ENCODE results near the gene DNAJC3.
"Not testable (repeated sequence)": the region's sequence is repeated elsewhere in the genome, so short reads cannot be mapped to it uniquely, and the experiment has no call there.

The DNAJC3 gene

DNA sequence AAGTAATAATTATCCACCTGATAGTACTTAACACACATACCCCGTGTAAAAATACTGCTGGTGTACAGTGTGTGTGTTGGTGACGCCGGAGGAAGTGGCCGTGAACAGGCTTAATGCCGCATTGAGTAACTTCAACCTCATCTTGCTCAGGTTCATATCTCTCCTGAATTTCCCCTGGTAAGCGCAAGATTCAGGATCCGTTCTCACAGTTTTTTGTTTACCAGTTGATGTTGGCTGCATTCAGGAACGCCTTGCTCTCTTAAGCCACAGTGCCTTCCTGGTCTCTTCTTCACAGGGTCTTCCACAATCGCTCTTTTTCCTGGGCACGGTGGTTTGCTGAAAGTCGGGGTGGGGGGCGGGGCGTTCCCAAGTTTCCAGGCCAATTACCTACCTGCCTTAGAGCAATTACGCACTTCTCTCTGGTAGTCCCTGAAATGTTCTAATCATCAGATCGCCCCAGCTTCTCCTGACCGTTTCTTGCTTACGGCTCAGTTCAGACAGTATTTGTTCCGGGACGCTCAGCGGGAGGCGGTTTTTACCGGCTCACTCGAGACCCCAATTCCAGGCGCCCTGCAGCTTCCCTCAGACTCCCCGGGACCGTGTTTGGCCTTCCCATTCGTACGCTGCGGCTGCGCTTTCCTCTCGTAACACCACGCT, 706 bp upstream of the DNAJC3 start:
- no peak for FAIRE-seq

DNA sequence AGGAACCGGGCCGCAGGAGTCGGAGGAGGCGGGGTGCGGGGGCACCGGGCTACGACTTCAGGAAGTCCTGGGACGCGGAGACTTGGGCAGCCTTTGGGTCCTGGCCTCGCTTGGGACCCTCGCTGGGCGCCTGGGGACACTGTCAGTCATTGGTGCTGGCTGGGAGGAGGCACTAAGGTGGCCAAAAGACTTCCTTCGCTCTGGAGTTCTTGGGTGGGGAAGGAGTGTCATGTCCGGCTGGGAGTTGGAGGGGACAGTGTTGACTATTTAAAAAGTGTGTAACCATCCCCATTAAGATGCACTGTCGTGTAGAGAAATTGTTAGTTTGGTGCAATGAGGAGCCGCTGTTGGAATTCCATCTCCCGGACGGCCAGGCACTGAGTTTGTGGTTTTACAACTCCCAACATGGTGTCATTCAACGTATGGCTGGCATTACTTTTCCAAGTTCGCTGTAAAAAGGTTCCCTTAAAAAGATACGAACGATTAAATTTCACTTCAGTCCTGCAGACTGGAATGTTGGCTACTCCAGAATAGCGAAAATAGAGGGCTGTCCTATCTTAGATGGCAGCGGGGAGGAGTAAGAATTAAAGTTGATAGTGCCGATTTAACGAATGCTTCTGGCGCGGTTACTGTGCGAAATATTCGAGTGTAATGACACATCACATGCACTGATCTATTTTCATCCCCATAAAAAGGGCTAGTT, 776 bp downstream of the DNAJC3 start:
- FAIRE-seq: no peak

DNA sequence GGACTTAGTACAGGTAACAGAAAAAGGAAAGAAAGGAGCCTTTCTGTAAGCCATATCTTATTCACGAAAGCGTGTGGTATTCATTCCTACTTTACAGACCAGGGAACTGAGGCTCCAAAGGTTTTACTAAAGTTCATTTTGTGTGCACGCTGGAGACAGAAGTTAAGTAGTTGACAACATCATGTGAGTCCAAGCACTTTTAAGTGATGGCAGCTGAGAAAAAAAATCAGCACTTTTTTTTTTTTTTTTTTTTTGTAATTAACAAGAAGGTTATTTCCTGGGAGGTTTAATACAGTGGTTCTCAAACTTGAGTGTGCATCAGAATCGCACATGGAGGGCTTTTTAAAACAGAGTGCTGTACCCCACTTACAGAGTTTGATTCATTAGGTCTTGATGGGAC, 2.0 kb downstream of the DNAJC3 start:
- FAIRE-seq: no peak

DNA sequence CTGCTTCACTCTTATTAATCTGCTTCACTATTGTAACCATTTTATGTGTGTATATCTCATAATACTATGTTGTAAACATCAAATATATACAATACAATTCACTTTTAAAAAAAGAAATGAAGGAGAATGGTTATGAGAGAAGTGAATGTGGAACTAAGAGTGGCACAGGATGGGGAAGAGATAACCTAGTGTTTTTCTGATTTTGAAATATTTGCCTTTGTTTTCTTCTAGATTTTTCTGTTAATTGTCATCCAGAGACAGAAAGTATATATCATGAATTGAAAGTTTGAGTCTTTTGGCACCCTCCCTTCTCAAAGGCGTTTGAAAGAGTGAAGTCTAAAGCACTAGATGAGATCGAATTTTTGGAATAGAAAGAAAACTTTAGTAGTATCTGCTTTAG, 2.8 kb downstream of the DNAJC3 start:
- FAIRE-seq: no peak

DNA sequence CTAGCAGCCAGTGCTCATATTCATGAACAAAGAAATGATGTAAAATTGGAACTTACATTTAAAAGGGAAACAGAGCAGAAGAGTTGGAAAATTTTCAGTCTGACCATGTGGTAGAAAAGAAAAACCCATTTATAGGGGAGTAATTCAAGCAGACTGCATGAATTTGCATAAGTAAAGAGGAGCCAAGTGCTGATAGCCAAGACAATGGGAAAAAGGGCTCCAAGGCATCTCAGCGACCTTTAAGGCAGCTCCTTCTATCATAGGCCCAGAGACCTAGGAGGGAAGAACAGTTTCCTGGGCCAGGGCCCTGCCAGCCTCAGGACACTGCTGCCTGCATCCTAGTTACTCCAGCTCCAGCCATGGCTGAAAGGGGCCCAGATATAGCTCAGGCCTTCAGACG, 7.5 kb downstream of the DNAJC3 start:
- no peak for FAIRE-seq

DNA sequence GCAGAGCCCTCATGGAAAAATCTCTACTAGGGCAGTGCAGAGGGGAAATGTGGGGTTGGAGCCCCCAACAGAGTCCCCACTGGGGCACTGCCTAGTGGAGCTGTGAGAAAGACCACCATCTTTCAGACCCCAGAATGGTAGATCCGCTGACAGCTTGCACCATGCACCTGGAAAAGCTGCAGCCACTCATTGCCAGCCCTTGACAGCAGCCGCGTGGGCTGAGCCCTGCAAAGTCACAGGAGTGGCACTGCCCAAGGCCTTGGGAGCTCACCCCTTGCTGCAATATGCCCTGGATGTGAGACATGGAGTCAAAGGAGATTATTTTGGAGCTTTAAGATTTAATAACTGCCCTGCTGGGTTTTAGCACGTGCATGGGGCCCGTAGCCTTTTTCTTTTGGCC, 8.0 kb downstream of the DNAJC3 start:
- FAIRE-seq: not testable (repeated sequence)

DNA sequence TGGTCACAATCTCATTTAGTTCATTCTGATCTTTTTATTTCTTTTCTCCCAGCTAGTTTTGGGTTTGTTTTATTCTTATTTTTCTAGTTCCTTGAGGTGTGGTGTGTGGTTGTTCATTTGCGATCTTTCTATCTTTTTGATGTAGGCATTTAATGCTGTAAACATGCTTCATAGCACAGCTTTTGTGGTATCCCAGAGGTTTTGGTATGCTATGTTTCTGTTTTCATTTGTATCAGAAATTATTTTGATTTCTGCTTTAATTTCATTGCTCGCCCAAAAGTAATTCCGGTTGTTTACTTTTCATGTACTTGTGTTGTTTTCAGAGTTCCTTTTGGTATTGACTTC, 12.6 kb downstream of the DNAJC3 start:
- FAIRE-seq: no peak

DNA sequence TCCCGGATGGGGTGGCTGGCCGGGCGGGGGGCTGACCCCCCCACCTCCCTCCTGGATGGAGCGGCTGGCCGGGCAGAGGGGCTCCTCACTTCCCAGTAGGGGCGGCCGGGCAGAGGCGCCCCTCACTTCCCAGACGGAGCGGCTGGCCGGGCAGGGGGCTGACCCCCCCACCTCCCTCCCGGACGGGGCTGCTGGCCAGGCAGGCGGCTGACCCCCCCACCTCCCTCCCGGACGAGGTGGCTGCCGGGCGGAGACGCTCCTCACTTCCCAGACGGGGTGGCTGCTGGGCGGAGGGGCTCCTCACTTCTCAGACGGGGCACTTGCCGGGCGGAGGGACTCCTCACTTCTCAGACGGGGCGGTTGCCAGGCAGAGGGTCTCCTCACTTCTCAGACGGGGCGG, 14.0 kb downstream of the DNAJC3 start:
- FAIRE-seq: not testable (repeated sequence)

DNA sequence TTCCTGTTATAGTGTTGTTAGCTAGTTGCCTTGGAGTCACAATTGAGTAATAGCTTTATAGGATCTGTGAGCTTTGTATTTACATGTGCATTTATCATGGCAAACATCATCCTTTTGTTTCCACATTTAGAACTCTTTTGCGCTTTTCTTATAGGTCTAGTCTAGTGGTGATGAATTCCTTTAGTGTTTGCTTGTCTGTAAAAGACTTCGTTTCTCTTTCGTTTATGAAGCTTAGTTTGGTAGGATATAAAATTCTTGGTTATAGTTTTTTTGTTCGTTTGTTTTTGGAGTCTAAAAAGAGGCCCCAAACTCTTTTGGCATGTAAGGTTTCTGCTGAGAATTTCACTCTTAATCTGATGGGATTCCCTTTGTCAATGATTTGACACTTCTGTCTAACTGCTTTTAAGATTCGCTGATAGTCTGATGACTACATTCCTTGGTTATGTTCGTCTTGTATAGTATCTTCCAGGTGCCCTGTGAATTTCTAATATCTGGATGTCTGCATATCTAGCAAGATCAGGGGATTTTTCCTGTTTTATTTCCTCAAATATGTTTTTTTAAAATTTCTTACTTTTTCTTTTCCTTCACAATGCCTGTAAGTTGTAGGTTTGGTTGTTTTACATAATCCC, 20.2 kb downstream of the DNAJC3 start:
- FAIRE-seq: no peak

DNA sequence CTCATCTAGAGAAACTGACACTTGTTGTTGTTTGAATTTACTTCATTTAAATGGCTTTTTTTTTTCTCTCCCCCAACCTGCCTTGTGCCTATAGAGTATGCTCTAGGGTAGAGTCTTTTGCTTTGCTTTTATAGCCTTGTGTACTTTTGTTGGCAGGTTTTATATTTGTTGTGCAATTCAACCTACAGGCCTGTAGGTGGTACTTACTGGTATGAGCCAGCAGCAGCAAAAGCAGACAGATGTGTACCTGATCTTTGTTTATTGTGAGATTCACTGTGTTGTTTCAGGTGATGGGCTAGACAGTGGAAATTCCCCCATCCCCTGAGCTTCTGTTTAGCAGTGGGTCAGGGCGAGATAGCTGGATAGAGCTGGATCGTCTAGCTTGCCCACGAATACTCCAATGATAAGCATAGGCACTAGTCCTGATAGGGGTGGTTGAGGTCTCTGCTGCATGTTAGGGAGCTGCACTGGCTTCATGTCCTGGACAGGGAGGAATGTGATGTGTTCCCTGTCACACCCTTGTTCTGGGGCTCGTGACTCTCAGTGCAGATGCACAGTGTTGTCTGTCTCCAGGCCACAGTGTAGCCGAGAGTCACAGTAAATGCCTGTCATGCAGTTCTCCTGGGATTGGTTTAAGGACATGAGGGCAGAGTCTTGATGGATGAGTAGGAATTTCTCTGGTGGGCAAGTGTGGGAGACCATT, 21.3 kb downstream of the DNAJC3 start:
- no peak for FAIRE-seq

DNA sequence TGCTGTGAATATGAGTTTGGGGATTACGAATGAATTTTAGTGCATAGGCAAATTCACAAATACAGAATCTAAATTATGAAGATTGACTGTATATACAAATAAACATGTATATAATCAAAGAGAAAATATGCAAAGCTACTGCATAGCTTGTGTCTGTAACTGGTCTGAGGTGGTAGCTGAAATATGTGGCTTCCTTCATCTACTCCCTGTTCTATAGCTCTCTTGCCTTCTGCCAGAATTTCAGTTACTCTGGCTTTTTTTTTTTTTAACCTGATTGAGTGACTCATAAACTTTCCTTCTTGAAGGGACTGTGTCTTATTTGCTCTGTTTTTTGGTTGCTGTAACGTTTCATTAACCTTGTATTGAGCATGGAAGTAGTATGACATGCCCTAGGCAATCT, 26.6 kb downstream of the DNAJC3 start:
- no peak for FAIRE-seq

DNA sequence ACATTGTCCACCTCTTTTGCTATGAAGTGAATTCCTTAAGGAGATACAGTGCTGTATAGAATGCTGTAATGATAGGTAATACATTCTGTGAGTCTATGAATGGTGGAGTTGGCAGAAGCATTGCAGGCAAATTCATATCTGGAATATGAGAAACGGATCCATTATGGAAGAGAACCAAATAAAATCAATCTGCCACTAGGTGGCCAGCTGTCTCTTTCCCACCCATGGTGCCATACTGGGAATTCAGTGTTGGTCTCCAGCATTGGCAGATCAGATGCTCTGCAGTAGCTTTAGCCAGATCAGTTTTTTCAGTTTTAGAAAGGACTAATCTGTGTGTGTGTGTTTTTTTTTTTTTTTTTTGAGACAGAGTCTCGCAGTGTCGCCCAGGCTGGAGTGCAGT, 27.6 kb downstream of the DNAJC3 start:
- no peak for FAIRE-seq

DNA sequence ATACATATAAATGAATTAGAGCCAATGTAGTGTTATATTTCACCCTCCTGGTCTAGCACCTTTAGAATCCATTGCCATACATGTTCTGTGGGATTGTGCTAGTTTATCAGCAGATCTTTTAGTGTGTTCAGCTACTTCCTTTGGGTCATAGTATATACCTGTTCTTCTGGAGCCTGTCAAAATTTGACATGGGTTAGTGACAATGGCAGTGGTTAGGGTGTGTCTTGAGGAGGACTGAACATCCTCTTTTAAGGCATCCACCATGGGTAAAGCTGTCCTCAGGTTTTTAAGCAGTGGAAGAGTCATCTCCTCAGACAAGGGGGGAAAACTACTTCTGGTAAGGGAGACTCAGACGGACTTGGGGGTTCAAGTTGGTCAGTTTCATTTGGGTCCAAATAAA, 29.4 kb downstream of the DNAJC3 start:
- no peak for FAIRE-seq

DNA sequence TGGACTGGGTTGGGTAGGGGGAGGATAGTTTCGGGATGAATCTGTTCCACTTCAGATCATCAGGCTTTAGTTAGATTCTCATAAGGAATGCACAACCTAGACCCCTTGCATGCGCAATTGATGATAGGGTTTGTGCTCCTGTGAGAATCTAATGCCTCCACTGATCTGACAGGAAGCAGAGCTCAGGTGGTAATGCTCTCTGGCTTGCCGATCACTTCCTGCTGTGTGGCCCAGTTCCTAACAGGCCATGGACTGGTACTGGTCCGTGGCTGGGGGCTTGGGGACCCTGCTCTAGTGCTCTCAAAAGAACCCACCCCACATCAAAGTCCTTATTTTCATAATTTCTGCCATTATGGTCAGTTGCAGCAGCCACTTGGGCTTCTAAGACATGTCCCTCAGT, 30.1 kb downstream of the DNAJC3 start:
- no peak for FAIRE-seq

DNA sequence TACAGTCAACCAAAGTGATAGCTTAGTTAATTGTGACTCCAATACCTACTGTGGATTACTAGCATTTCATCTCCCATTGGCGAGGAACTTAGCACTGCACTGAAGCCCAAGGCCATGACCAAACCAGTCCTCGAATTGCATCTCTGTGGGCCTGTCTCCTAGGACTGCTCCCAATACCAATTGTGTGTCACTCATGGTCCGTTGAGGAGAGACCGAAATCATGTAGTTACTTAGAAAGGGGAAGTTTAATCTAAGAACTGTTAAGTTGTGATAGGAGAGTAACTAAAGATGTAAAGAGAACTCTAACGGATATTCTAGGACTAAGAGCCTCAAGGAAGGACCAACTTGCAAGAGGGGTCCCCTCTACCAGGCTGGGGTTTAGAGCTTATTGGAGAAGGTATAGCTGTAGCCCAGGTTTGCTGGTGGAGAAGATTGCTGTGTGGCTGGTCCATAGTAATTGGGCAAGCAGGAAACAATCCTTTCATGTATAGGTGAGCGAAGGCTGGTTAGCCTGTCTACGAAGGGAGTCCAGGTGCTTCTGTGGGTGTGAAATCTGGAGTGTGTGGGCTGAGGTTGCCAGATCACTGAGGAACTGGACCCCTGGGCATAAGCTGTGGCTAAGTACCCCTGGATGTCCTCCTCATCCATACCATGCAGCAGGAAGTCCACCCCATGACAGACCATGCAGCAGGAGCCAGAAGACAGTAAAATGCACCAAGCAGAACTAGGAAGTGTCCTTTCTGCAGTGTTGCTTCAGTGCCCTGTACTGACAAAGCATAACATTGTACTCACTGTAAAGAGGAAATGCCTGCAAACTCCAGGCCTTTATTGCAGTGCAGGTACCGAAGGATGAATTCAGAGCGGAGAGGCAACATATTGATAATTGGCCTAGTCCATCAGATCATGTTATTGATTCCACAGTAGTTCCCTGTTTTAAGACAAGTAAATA, 30.8 kb downstream of the DNAJC3 start:
- no peak for FAIRE-seq

DNA sequence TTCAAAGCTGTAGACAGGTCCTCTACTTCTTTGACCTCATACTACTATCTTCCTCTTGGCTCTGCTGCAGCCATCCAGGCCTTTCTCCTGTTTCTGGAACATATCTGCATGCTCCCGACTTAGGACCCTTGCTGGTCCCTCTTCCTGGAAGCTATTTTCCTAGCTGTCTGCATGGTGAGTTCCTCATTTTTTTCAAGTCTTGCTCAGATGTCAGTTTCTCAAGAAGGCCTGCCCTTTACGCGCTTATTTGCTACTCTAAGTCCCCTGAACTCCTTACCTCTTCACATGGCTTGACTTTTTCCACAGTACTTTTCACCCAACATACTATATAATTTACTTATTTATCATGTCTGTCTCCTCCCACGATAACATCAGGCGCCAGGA, 31.4 kb downstream of the DNAJC3 start:
- FAIRE-seq: no peak

DNA sequence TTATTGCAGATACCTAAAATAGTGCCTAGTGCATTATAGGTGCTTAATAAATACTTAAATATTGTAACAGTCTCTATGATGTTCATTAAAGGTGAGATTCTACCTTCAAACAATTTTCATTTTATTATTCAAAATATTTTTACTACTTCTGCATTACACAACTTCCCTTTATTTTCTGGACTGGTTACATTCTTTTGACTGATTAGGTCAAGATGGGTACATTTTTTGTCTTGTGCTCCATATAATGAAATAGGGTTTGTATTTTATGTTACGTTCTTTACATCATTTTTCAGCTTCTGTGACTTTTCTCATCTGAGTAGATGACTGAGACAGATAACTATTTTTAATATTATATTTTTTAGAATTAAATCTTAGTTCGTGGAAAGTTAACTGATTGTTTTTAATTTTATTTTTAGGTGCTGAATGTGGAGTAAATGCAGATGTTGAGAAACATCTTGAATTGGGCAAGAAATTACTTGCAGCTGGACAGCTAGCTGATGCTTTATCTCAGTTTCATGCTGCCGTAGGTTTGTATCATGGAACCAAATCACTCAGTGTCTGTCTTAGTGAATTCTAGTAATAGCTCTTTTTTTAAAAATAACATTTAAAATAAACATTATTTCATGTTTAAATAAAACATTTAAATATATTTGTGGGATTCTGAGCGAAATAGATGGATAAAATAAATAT, 32.0 kb downstream of the DNAJC3 start:
- no peak for FAIRE-seq

DNA sequence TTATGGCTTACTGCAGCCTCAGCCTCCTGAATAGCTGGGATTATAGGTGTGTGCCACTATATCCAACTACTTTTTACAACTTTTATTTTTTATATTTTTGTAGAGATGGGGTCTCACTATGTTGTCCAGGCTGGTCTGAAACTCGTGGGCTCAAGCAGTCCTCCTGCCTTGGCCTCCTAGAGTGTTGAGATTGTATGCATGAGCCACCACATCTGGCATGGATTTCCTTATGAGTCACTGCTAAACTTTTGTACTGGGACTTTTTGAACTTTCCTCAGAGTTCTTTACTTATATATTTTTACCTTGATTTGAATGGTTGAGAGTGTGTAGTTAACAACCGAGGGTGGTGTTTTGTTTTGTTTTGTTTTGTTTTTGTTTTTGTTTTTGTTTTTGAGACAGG, 33.4 kb downstream of the DNAJC3 start:
- FAIRE-seq: no peak

DNA sequence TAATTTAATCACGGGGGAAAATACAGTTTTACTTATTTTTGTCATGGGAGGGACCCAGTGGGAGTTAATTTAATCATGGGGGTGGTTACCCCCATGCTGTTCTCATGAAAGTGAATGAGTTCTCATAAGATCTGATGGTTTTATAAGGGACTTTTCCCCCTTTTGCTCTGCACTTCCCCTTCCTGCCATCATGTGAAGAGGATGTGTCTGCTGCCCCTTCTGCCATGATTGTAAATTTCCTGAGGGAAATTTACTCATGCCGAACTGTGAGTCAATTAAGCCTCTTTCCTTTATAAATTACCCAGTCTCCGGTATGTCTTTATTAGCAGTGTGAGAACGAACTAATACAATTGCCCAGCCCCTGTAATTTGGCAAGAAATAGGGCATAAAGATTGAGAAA, 35.9 kb downstream of the DNAJC3 start:
- FAIRE-seq: not testable (repeated sequence)

DNA sequence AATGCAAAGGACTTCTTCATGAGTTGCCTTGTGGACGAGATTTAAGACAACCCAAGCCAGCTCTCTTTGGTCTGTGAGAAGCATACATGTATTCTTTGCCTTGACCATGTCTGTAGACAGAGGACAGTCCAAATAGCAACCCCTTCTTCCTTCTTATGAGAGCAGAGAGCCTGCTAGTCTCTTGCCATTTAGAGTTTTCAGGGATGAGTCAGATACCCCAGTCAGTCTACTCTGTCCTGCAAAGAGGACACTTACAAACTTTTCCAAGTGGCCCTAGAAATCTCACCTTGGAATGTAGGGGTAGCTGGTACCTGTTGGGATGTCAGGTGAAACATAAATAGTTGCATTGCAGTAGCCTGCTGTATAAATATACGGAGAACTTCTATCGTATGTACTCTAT, 36.7 kb downstream of the DNAJC3 start:
- no peak for FAIRE-seq

DNA sequence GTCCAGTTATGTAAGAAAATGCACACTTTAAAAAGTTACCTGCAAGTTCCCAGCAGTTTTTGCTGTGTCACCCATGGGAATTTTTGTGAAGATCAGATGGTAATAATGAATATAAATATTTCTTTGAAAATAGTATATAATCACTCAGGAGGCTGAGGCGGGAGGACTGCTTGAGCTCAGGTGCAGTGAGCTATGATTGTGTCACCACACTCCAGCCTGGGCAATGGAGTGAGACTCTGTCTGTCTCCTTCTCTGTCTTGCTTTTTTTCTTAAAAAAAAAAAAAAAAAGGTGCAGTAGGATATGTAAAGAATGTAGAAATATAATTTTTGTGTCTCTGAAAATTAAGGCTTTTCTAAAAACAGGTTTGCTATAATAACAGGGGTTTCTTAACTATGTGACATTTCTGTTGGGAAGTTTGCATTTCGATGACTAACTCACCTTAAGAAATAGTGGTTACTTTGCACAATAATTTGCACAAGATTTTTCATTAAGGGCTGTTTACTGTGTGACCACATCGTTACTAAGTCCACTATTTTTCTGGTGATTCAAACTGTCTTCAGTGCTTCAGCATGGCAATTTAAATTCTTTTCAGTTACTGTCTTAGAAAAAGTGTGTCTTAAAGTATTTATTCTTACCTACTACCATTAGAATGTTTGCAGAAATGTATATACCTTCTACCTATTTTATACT, 37.3 kb downstream of the DNAJC3 start:
- FAIRE-seq: no peak
